ENCODE results near the gene CCDC181. TPM values are rescaled to one million over a fixed set of nuclear protein-coding genes. Genes with fewer than 3 reads are reported as not detected.

The CCDC181 gene
- 0.16 and 0.72 TPM in 2 replicates for total RNA-seq (2014; rRNA removed; shearing (Covaris generic))

DNA sequence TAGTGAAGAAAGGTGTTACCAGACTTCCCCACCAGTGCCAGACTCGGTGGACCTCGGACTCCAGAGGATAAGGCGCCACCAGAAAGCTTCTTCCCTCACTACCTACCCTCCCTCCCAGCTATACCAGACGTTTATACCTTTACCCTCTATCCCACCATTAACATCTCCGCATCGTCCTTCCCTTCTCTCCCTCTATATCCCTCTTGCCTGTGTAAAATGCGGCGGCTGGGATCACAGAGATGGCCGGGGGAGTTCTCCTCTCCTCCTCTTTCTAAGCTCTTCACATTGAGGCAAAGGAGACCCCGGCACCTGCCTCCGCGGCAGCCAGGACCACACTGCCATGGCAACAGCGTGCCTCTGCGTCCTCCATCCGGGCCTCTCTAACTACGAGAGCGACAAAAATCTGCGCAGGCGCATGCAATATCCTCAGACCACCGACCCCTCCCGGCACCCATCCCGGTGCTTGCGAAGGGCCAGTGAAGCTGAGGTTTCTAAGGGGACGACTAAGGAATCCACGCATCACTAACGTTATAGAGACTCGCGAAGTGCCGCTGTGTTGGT lies at the start of gene CCDC181:
Gene CCDC181 (minus strand): TSS at position 394 of the 561 bp plus-strand sequence. CDS start 2,547 bp downstream, outside the sequence.
- Histone ChIP-seq H3K27me3 (replicated peaks) (peaks cover 21% of the 10 kb centered on the region; the same call in 1 of the 2 replicates), H3K4me1 (replicated peaks) (peaks cover 3% of the 10 kb centered on the region; the same call in 1 of the 2 replicates), H3K9me3 (replicated peaks) (no peaks in the 10 kb centered on the region), H3K27ac (no peak within 1 kb of the TSS), H3K4me3 (peak within 1 kb of the TSS; percentile 19), H3K36me3 (no peaks in the 10 kb centered on the region)
- peak; percentile 11 to 57 for DNase-seq (ENCODE audit: low read depth in 1 of 2, low spot score in 2 of 2)

GRCh38 chr1:169475806-169476387 lies 48.6 kb upstream of the CCDC181 start:
- no peak overlapping the region for H3K4me3 ChIP-seq
- no peaks in the 10 kb centered on the region for H3K9me3 ChIP-seq (replicated peaks)
- DNase-seq (ENCODE audit: low read depth in 1 of 2, low spot score in 2 of 2): peak; percentile 53 to 71
- peak overlapping the region; percentile 31; the same call in 1 of the 2 replicates for H3K27ac ChIP-seq
- peaks cover 2% of the 10 kb centered on the region; the same call in 1 of the 2 replicates for H3K36me3 ChIP-seq
- H3K27me3 ChIP-seq (replicated peaks): no peaks in the 10 kb centered on the region
- H3K4me1 ChIP-seq (replicated peaks): peaks cover 27% of the 10 kb centered on the region

DNA sequence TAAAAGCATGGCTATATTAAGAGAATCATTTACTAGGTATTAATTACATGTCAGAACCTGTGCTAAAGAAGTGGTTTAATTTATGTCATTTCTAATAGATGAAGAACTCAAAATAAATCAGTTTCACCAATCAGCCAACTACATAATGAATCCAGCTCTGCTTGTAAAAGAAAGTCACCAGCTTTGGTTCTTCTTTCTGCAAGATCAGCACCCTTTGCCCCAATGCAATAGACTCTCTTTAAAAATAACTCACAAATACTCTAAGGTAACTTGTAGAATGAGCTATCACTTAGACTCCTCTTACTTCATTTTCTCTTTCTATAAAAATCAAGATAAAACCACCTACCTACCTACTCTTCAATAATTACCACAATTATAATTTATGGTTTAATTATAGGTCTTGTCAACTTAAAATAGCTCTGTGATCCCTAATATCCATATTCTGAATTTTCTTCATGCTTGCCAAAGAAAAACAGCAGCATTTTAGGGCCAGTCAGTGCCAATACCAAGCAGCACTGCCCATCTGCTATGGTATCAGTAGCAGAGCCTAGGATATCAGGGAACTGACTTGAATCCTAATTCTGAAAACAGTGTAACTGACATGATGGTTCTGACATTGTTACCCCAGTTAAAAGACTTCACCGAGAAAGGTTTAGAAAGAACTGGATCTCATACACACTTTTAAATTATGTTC lies 47.2 kb upstream of the CCDC181 start:
- no peak overlapping the region for H3K4me3 ChIP-seq
- H3K36me3 ChIP-seq: peaks cover 2% of the 10 kb centered on the region; the same call in 1 of the 2 replicates
- H3K4me1 ChIP-seq (replicated peaks): peaks cover 27% of the 10 kb centered on the region
- DNase-seq (ENCODE audit: low read depth in 1 of 2, low spot score in 2 of 2): no peak
- no peaks in the 10 kb centered on the region for H3K9me3 ChIP-seq (replicated peaks)
- no peak overlapping the region for H3K27ac ChIP-seq
- no peaks in the 10 kb centered on the region for H3K27me3 ChIP-seq (replicated peaks)

DNA sequence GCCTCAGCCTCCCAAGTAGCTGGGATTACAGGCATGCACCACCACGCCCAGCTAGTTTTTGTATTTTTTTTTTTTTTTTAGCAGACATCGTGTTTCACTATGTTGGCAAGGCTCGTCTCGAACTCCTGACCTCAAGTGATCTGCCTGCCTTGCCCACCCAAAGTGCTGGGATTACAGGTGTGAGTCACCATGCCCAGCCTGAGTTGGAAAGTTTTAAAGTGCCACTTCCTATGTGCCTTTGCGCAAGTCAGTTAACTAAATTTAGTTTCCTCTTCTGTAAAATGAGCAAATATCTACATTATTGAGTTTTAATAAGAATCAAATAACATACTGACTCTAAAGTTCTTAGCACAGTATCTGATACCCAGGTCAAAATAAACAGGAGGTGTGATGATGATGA lies 46.1 kb upstream of the CCDC181 start:
- H3K4me3 ChIP-seq: no peak overlapping the region
- no peak overlapping the region for H3K27ac ChIP-seq
- H3K9me3 ChIP-seq (replicated peaks): no peaks in the 10 kb centered on the region
- H3K27me3 ChIP-seq (replicated peaks): no peaks in the 10 kb centered on the region
- peaks cover 27% of the 10 kb centered on the region for H3K4me1 ChIP-seq (replicated peaks)
- peaks cover 7% of the 10 kb centered on the region; the same call in 1 of the 2 replicates for H3K36me3 ChIP-seq
- DNase-seq (ENCODE audit: low read depth in 1 of 2, low spot score in 2 of 2): no peak

DNA sequence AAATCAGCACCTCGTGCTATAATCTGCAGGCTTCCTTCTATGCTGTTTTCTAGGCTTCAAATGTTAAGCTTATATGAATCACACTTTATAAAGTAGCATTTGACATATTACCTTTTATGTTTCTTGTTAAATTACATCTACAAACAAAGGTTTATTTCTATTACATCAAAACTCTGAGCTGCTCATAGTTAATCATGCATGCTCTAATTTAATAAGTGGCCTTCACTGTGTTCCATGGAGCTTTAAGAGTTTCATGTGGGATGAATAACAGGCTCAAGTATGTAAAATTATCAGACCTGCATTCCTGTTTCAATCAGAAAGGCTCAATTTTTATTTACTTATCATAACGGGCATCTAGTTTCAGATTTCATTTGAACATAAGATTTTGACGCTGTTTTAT lies 45.5 kb upstream of the CCDC181 start:
- no peak for DNase-seq (ENCODE audit: low read depth in 1 of 2, low spot score in 2 of 2)
- Histone ChIP-seq H3K4me1 (replicated peaks) (peaks cover 27% of the 10 kb centered on the region), H3K27me3 (replicated peaks) (no peaks in the 10 kb centered on the region), H3K27ac (no peak overlapping the region), H3K36me3 (peaks cover 9% of the 10 kb centered on the region), H3K9me3 (replicated peaks) (no peaks in the 10 kb centered on the region), H3K4me3 (no peak overlapping the region)

DNA sequence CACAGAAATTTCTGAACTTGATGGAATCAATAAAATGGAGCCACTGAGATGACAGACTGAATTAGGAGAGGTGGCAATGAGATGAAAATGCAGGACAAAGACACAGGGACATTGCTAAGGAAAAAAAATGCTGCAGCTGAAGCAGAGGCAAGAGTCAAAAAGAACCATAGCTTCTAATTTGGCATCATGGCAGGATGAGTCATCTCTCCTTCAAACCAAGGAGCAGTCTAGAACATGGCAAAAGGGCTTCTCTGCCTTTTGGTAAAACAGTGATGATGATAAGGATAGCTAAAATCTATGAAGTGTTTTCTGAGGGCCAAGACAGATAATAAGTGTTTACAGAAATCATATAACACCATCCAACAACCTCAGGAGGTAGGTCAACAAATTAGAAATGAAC lies 41.7 kb upstream of the CCDC181 start:
- peaks cover 7% of the 10 kb centered on the region for H3K4me1 ChIP-seq (replicated peaks)
- H3K27ac ChIP-seq: no peak overlapping the region
- no peaks in the 10 kb centered on the region for H3K9me3 ChIP-seq (replicated peaks)
- H3K4me3 ChIP-seq: no peak overlapping the region
- DNase-seq (ENCODE audit: low read depth in 1 of 2, low spot score in 2 of 2): no peak
- peaks cover 20% of the 10 kb centered on the region; the same call in 1 of the 2 replicates for H3K36me3 ChIP-seq
- no peaks in the 10 kb centered on the region for H3K27me3 ChIP-seq (replicated peaks)

DNA sequence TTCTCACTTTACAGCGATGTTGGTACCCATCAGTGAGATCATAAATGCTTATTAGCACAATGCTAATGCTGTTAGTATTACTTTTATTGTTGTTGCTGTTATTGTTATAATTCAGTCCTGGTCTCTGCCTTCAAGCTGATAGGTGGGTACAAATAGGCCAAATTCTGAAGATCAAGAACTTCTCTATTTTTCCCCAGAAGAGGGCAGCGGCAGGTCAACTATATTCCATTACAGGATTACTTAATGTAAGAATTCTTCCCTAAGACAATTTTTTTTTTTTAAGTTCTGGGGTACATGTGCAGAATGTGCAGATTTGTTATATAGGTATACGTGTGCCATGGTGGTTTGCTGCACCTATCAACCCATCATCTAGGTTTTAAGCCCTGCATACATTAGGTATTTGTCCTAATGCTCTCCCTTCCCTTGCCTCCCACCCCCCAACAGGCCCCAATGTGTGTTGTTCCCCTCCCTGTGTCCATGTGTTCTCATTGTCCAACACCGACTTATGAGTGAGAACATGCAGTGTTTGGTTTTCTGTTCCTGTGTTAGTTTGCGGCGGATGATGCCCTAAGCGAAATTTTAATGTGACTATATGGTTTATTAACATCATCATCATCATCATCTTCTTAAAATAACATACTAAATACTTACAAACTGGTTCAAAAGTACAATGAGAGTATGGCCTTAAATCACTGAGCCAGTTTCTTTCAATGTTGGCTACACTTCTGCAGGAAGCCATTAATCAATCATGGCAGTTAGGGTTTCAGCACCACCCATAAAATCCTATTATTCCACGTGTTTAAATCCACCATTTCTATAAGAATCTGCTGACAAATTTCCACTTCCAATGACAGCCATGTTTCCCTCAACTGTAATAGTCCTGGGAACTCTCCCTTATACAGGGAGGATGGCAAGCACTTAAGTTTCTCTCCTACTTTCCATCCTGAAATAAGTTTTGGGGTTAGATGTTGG lies 39.3 kb upstream of the CCDC181 start:
- Histone ChIP-seq H3K4me3 (no peak overlapping the region), H3K9me3 (replicated peaks) (no peaks in the 10 kb centered on the region), H3K4me1 (replicated peaks) (no peaks in the 10 kb centered on the region; the same call in 1 of the 2 replicates), H3K27ac (no peak overlapping the region), H3K27me3 (replicated peaks) (no peaks in the 10 kb centered on the region), H3K36me3 (peaks cover 20% of the 10 kb centered on the region; the same call in 1 of the 2 replicates)
- DNase-seq (ENCODE audit: low read depth in 1 of 2, low spot score in 2 of 2): peak in 1 of 2 experiments; percentile 44

DNA sequence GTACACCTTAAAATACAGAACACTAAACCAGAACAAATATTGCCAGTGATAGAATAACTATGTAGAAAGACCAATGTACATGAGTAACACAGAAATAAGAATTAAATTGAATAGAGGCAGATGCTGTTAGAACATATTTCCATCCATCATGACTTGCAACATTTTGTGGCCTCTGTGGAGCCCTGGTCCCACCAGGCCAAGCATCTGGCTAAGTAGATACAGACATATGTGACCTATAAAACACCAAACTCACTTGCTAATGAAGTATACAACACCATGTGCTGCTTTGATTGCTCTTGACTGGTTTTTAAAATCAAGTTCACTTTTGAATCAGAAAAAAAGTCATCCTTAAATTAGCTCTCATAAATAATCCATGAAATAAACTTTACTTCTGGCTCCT lies 38.0 kb upstream of the CCDC181 start:
- Histone ChIP-seq H3K27ac (no peak overlapping the region), H3K4me1 (replicated peaks) (peaks cover 2% of the 10 kb centered on the region), H3K36me3 (peaks cover 20% of the 10 kb centered on the region; the same call in 1 of the 2 replicates), H3K9me3 (replicated peaks) (no peaks in the 10 kb centered on the region), H3K27me3 (replicated peaks) (no peaks in the 10 kb centered on the region), H3K4me3 (no peak overlapping the region)
- DNase-seq (ENCODE audit: low read depth in 1 of 2, low spot score in 2 of 2): no peak

DNA sequence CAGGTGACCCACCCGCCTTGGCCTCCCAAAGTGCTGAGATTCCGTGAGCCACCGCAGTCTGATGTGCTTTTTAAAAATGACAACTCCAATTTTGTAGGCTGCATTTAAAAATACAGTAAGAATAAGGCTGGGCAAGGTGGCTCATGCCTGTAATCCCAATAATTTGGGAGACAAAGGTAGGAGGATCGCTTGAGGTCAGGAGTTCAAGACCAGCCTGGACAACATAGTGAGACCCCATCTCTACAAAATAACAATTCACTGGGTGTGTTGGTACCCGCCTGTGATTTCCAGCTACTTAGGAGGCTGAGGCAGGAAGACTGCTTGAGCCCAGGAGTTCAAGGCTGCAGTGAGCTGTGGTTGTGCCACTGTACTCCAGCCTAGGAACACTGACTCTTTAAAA lies 35.1 kb upstream of the CCDC181 start:
- Histone ChIP-seq H3K27ac (no peak overlapping the region), H3K27me3 (replicated peaks) (no peaks in the 10 kb centered on the region), H3K4me3 (no peak overlapping the region), H3K4me1 (replicated peaks) (peaks cover 3% of the 10 kb centered on the region; the same call in 1 of the 2 replicates), H3K36me3 (peaks cover 10% of the 10 kb centered on the region; the same call in 1 of the 2 replicates), H3K9me3 (replicated peaks) (no peaks in the 10 kb centered on the region)
- no peak for DNase-seq (ENCODE audit: low read depth in 1 of 2, low spot score in 2 of 2)

GRCh38 chr1:169461390-169462000 lies 34.2 kb upstream of the CCDC181 start:
- Histone ChIP-seq H3K27ac (no peak overlapping the region), H3K4me1 (replicated peaks) (peaks cover 3% of the 10 kb centered on the region; the same call in 1 of the 2 replicates), H3K27me3 (replicated peaks) (no peaks in the 10 kb centered on the region), H3K9me3 (replicated peaks) (no peaks in the 10 kb centered on the region), H3K36me3 (peaks cover 10% of the 10 kb centered on the region; the same call in 1 of the 2 replicates), H3K4me3 (no peak overlapping the region)
- DNase-seq (ENCODE audit: low read depth in 1 of 2, low spot score in 2 of 2): no peak

- Histone ChIP-seq H3K4me3 (no peak overlapping the region), H3K4me1 (replicated peaks) (peaks cover 3% of the 10 kb centered on the region; the same call in 1 of the 2 replicates), H3K9me3 (replicated peaks) (no peaks in the 10 kb centered on the region; the same call in 1 of the 2 replicates), H3K27me3 (replicated peaks) (no peaks in the 10 kb centered on the region), H3K36me3 (peaks cover under 1% of the 10 kb centered on the region; the same call in 1 of the 2 replicates), H3K27ac (no peak overlapping the region)
- DNase-seq (ENCODE audit: low read depth in 1 of 2, low spot score in 2 of 2): no peak
Observed at GRCh38 chr1:169460191-169460833, 33.0 kb upstream of the CCDC181 start.

DNA sequence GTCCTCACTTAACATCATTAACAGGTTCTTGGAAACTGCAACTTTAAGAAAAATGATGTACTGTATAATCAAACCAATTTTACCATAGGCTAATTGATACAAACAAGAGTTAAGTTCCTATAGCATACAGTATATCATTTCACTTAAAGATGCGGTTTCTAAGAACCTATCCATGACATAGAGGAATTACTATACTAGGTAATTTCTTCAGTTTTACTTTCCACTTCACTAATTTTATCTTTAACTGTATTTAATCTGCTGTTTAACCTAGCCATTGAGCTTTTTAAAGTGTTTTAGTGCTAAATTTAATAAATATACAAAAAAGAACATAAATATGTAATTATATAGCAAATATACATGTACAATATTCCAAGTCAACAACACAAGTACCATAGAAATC lies 30.2 kb upstream of the CCDC181 start:
- no peaks in the 10 kb centered on the region; the same call in 1 of the 2 replicates for H3K9me3 ChIP-seq (replicated peaks)
- H3K4me1 ChIP-seq (replicated peaks): peaks cover 3% of the 10 kb centered on the region; the same call in 1 of the 2 replicates
- DNase-seq (ENCODE audit: low read depth in 1 of 2, low spot score in 2 of 2): no peak
- H3K36me3 ChIP-seq: no peaks in the 10 kb centered on the region
- no peak overlapping the region for H3K27ac ChIP-seq
- no peaks in the 10 kb centered on the region for H3K27me3 ChIP-seq (replicated peaks)
- no peak overlapping the region for H3K4me3 ChIP-seq
